22Rv1 (cell line): ENCODE measurements around the gene BRI3BP.

Experiments
- ZFX ChIP-seq: fragments of 450-650 bp; IDR thresholded peaks from 2 replicates; pipeline ENCODE4 v1.6.1; 2017; ENCODE audit warnings: antibody characterized with exemption, borderline replicate concordance
- TF ChIP-seq, protein P1 (sequence below): fragments of 450-650 bp; IDR thresholded peaks from 2 replicates; pipeline ENCODE4 v1.5.1; 2017; ENCODE audit warnings: mild to moderate bottlenecking

DNA sequence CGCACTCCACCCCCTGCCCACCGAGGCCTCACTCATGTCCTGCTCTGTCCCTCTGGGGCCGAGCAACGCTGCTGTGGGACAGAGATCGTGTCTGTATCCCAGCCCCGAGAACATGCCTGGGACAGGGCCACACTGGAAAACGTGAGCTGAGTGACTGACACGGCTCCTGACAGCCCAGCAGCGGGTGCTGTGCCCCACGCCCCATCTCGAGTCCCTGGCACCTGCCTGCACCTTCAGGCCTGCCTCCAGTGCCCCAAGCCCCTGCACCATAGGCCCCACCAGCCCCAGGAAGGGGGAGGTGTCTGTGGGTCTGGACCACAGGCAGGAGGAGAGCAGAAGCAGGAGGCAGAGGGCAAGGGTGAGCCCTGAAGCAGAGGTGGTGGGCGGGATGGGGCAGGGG is 44.4 kb upstream of the BRI3BP start:
- no peak for TF ChIP-seq ZFX
- TF ChIP-seq, protein P1, sequence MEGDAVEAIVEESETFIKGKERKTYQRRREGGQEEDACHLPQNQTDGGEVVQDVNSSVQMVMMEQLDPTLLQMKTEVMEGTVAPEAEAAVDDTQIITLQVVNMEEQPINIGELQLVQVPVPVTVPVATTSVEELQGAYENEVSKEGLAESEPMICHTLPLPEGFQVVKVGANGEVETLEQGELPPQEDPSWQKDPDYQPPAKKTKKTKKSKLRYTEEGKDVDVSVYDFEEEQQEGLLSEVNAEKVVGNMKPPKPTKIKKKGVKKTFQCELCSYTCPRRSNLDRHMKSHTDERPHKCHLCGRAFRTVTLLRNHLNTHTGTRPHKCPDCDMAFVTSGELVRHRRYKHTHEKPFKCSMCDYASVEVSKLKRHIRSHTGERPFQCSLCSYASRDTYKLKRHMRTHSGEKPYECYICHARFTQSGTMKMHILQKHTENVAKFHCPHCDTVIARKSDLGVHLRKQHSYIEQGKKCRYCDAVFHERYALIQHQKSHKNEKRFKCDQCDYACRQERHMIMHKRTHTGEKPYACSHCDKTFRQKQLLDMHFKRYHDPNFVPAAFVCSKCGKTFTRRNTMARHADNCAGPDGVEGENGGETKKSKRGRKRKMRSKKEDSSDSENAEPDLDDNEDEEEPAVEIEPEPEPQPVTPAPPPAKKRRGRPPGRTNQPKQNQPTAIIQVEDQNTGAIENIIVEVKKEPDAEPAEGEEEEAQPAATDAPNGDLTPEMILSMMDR, result no peak
